Body of pancreas (tissue), 4 donors: ENCODE results near the gene ACOD1. TPM values are rescaled to one million over a fixed set of nuclear protein-coding genes. Genes with fewer than 3 reads are reported as not detected.

ENCODE experiments used
- ATAC-seq: fragments of 150-250 bp; one replicate; pipeline ENCODE4 v1.9.1; 2016
- DNase-seq, 4 donors: peaks; one replicate each; pipeline ENCODE4 v3.0.0-alpha.2; 2019
- H3K27ac ChIP-seq, 4 donors: fragments of 200-600 bp; sonication (generic); 1 replicate in 3 of 4; 2 replicates in 1 of 4; pipeline versions ENCODE4 v1.5.1 to v1.6.1; 2016 to 2019; ENCODE audit warnings: mild to moderate bottlenecking in 1 of 4, mixed read lengths in 1 of 4, moderate library complexity in 1 of 4
- H3K27me3 ChIP-seq, 2 donors: fragments of 200-600 bp; sonication (generic); one replicate each; pipeline ENCODE4 v1.6.0; 2016; ENCODE audit warnings: mild to moderate bottlenecking in 1 of 2
- H3K36me3 ChIP-seq, 2 donors: fragments of 200-600 bp; sonication (generic); replicated peaks in 1 of 2; 2 replicates each; pipeline ENCODE4 v1.5.1; 2016; ENCODE audit warnings: low read depth in 2 of 2; ENCODE audit not compliant: insufficient read depth in 1 of 2
- H3K4me1 ChIP-seq: fragments of 200-600 bp; sonication (generic); one replicate; pipeline ENCODE4 v1.6.0; 2016
- H3K4me3 ChIP-seq, 2 donors: fragments of 200-600 bp; sonication (generic); 1 replicate in 1 of 2; 2 replicates in 1 of 2; pipeline ENCODE4 v1.5.1; 2016 to 2019
- H3K9me3 ChIP-seq, 3 donors: fragments of 200-600 bp; sonication (generic); 1 replicate in 2 of 3; 2 replicates in 1 of 3; pipeline ENCODE4 v1.5.1; 2016
- CTCF ChIP-seq, 7 experiments: fragments of 450-650 bp in 4 of 7; fragments of 200-600 bp in 3 of 7; sonication (generic) in 3 of 7; IDR thresholded peaks; one replicate each; pipeline ENCODE4 v1.5.1; 2016 to 2019; ENCODE audit warnings: antibody characterized with exemption in 7 of 7
- POLR2A ChIP-seq, 3 donors: fragments of 450-650 bp; IDR thresholded peaks; one replicate each; pipeline ENCODE4 v1.6.1; 2016; ENCODE audit warnings: antibody characterized with exemption in 3 of 3, mild to moderate bottlenecking in 2 of 3
- WGBS, 2 donors: methylation state at CpG; one replicate each; pipeline ENCODE4 v1.1.5; 2017; 5-methylcytosine and 5-hydroxymethylcytosine counted together
- intact Hi-C: fragments of 100-400 bp; cut with DNase I; formaldehyde crosslinking; loops from one replicate; pipeline ENCODE4 v1.15.1; 2023
- total RNA-seq, 2 donors: library from RNA; depleted of rRNA; stranded (reverse); fragments of >200 nt; gene quantifications; one replicate each; pipeline ENCODE4 v1.1.0, GENCODE V29; 2016

The ACOD1 gene
- total RNA-seq, 2 donors from 2014 or later: not detected

- Histone ChIP-seq H3K36me3 (no peaks in the 10 kb centered on the region), H3K9me3 (no peaks in the 10 kb centered on the region), H3K4me1 (no peaks in the 10 kb centered on the region), H3K27me3 (no peaks in the 10 kb centered on the region), H3K27ac (no peak overlapping the region), H3K4me3 (no peak overlapping the region)
- TF ChIP-seq CTCF (IDR thresholded peaks at IDR 0.05) (no peak), POLR2A (IDR thresholded peaks at IDR 0.05) (no peak)
- intact Hi-C loops: no loop called here
- ATAC-seq: no peak
- DNase-seq: no peak
- WGBS, 2 donors: 55 to 88% methylated on average over 5 of the region's 5 CpGs
Observed at GRCh38 chr13:76927955-76928354, 20.4 kb upstream of the ACOD1 start.

- DNase-seq: no peak
- TF ChIP-seq POLR2A (IDR thresholded peaks at IDR 0.05) (no peak), CTCF (IDR thresholded peaks at IDR 0.05) (no peak)
- no peaks in the 10 kb centered on the region for H3K9me3 ChIP-seq
- intact Hi-C loops: no loop called here
- no peak overlapping the region for H3K4me3 ChIP-seq
- no peak for ATAC-seq
- H3K36me3 ChIP-seq: no peaks in the 10 kb centered on the region
- no peak overlapping the region for H3K27ac ChIP-seq
- H3K4me1 ChIP-seq: no peaks in the 10 kb centered on the region
- WGBS, 2 donors: 71 to 80% methylated on average over 3 of the region's 3 CpGs
- H3K27me3 ChIP-seq: no peaks in the 10 kb centered on the region
Observed at GRCh38 chr13:76928456-76928855, 19.9 kb upstream of the ACOD1 start.

- no peak for TF ChIP-seq POLR2A (IDR thresholded peaks at IDR 0.05)
- no peak for TF ChIP-seq CTCF (IDR thresholded peaks at IDR 0.05)
- WGBS, 2 donors: 79 to 82% methylated on average over 8 of the region's 8 CpGs
- Histone ChIP-seq H3K36me3 (no peaks in the 10 kb centered on the region), H3K27me3 (no peaks in the 10 kb centered on the region), H3K4me3 (no peak overlapping the region), H3K9me3 (no peaks in the 10 kb centered on the region), H3K27ac (no peak overlapping the region), H3K4me1 (no peaks in the 10 kb centered on the region)
- intact Hi-C loops: no loop called here
- ATAC-seq: no peak
- no peak for DNase-seq
Observed at GRCh38 chr13:76929320-76929719, 19.0 kb upstream of the ACOD1 start.

- ATAC-seq: no peak
Observed at GRCh38 chr13:76929851-76930374, 18.4 kb upstream of the ACOD1 start.

More at GRCh38 chr13:76929851-76930374, 18.4 kb upstream of the ACOD1 start:
- Histone ChIP-seq H3K36me3 (no peaks in the 10 kb centered on the region), H3K4me3 (no peak overlapping the region), H3K9me3 (no peaks in the 10 kb centered on the region), H3K27ac (no peak overlapping the region), H3K27me3 (no peaks in the 10 kb centered on the region), H3K4me1 (no peaks in the 10 kb centered on the region)
- TF ChIP-seq CTCF (IDR thresholded peaks at IDR 0.05) (no peak), POLR2A (IDR thresholded peaks at IDR 0.05) (no peak)
- 64 to 70% methylated on average over 2 of the region's 2 CpGs for WGBS, 2 donors
- intact Hi-C loops: no loop called here
- no peak for DNase-seq
